ENCODE results near the gene SNCB.

The SNCB gene

GRCh38 chr5:176625512-176625911 lies 4.8 kb downstream of the SNCB start:
- in situ Hi-C loops (cut with MboI; ENCODE audit: low sequenced_read_pairs), result no loop called here

GRCh38 chr5:176624938-176625337 lies 5.4 kb downstream of the SNCB start:
- in situ Hi-C loops (cut with MboI; ENCODE audit: low sequenced_read_pairs), result no loop called here

GRCh38 chr5:176624142-176624541 lies 6.2 kb downstream of the SNCB start:
- in situ Hi-C loops (cut with MboI; ENCODE audit: low sequenced_read_pairs), result no loop called here

- in situ Hi-C loops (cut with MboI; ENCODE audit: low sequenced_read_pairs), result no loop called here
These were observed 8.7 kb downstream of the SNCB start for GRCh38 chr5:176621661-176622079.

GRCh38 chr5:176620333-176620981 lies 9.9 kb downstream of the SNCB start:
- in situ Hi-C loops (cut with MboI; ENCODE audit: low sequenced_read_pairs), result no loop called here

- in situ Hi-C loops (cut with MboI; ENCODE audit: low sequenced_read_pairs), result no loop called here
These were observed 10.6 kb downstream of the SNCB start for GRCh38 chr5:176619569-176620332.

GRCh38 chr5:176619203-176619568 lies 11.1 kb downstream of the SNCB start:
- in situ Hi-C loops (cut with MboI; ENCODE audit: low sequenced_read_pairs), result no loop called here

GRCh38 chr5:176618783-176619182 lies 11.6 kb downstream of the SNCB start:
- in situ Hi-C loops (cut with MboI; ENCODE audit: low sequenced_read_pairs), result no loop called here

- in situ Hi-C loops (cut with MboI; ENCODE audit: low sequenced_read_pairs), result no loop called here
These were observed 13.8 kb downstream of the SNCB start for GRCh38 chr5:176616511-176616910.

- in situ Hi-C loops (cut with MboI; ENCODE audit: low sequenced_read_pairs), result no loop called here
These were observed 15.4 kb downstream of the SNCB start for GRCh38 chr5:176614805-176615478.

GRCh38 chr5:176612855-176613254 lies 17.5 kb downstream of the SNCB start:
- in situ Hi-C loops (cut with MboI; ENCODE audit: low sequenced_read_pairs), result no loop called here

- in situ Hi-C loops (cut with MboI; ENCODE audit: low sequenced_read_pairs), result no loop called here
These were observed 18.3 kb downstream of the SNCB start for GRCh38 chr5:176612008-176612407.

- in situ Hi-C loops (cut with MboI; ENCODE audit: low sequenced_read_pairs), result no loop called here
These were observed 18.9 kb downstream of the SNCB start for GRCh38 chr5:176611435-176611834.

- in situ Hi-C loops (cut with MboI; ENCODE audit: low sequenced_read_pairs), result no loop called here
These were observed 19.9 kb downstream of the SNCB start for GRCh38 chr5:176610435-176610773.

- in situ Hi-C loops (cut with MboI; ENCODE audit: low sequenced_read_pairs), result no loop called here
These were observed 20.5 kb downstream of the SNCB start, which contains the start of gene GPRIN1 for GRCh38 chr5:176609724-176610434. Gene GPRIN1 (minus strand): TSS chr5:176610156. CDS start chr5:176599834, 10,322 bp downstream.

GRCh38 chr5:176608937-176609723 lies 21.2 kb downstream of the SNCB start:
- in situ Hi-C loops (cut with MboI; ENCODE audit: low sequenced_read_pairs), result no loop called here

- in situ Hi-C loops (cut with MboI; ENCODE audit: low sequenced_read_pairs), result no loop called here
These were observed 22.1 kb downstream of the SNCB start for GRCh38 chr5:176608142-176608705.

GRCh38 chr5:176606875-176607274 lies 23.5 kb downstream of the SNCB start:
- in situ Hi-C loops (cut with MboI; ENCODE audit: low sequenced_read_pairs), result no loop called here

GRCh38 chr5:176606032-176606431 lies 24.3 kb downstream of the SNCB start:
- in situ Hi-C loops (cut with MboI; ENCODE audit: low sequenced_read_pairs), result no loop called here

- in situ Hi-C loops (cut with MboI; ENCODE audit: low sequenced_read_pairs), result no loop called here
These were observed 27.2 kb downstream of the SNCB start for GRCh38 chr5:176603091-176603490.

Data from hTERT RPE-1 (cell line).